Muscle of leg (tissue), 11 donors: ENCODE data around the gene CD63. TPM values are rescaled to one million over a fixed set of nuclear protein-coding genes. Genes with fewer than 3 reads are reported as not detected.
A peak's percentile ranks its signal among the peaks of the same experiment; 100 is the strongest.

Experiments
- DNase-seq: peaks from one replicate; pipeline ENCODE4 v3.0.0; 2013
- H3K27ac ChIP-seq: one replicate; pipeline ENCODE4 v1.5.1; 2013; ENCODE audit warnings: mild to moderate bottlenecking, low read length, control low read depth
- H3K27me3 ChIP-seq: one replicate; pipeline ENCODE4 v1.6.1; 2013; ENCODE audit warnings: low read length; ENCODE audit not compliant: control insufficient read depth, insufficient read depth
- H3K36me3 ChIP-seq: one replicate; pipeline ENCODE4 v1.6.1; 2013; ENCODE audit warnings: low read length; ENCODE audit not compliant: control insufficient read depth, insufficient read depth
- H3K4me1 ChIP-seq: one replicate; pipeline ENCODE4 v1.6.1; 2013; ENCODE audit warnings: low read length; ENCODE audit not compliant: control insufficient read depth, insufficient read depth
- H3K4me3 ChIP-seq: one replicate; pipeline ENCODE4 v1.5.1; 2013; ENCODE audit warnings: low read length, control low read depth
- H3K9me3 ChIP-seq: replicated peaks from 2 replicates; pipeline ENCODE4 v1.6.1; 2013; ENCODE audit warnings: low read depth, low read length; ENCODE audit not compliant: control insufficient read depth
- WGBS: methylation state at CpG from one replicate; pipeline ENCODE4 v1.1.5; 2013; ENCODE audit warnings: missing lambda C conversion rate; ENCODE audit not compliant: insufficient coverage; 5-methylcytosine and 5-hydroxymethylcytosine counted together
- polyA plus RNA-seq, 8 donors: library from polyadenylated mRNA; unstranded; fragments of 120-200 nt; gene quantifications; one replicate each; pipeline versions ENCODE4 v1.2.1 to v1.2.3, GENCODE V29; 2013; ENCODE audit warnings: inconsistent platforms in 1 of 8, low replicate concordance in 1 of 8; ENCODE audit not compliant: insufficient read length in 8 of 8, insufficient read depth in 1 of 8
- total RNA-seq: library from RNA; stranded (reverse); fragments of 120-200 nt; gene quantifications from one replicate; pipeline ENCODE4 v1.2.4, GENCODE V29; 2013

The CD63 gene
- total and polyA plus RNA-seq, 9 donors = 751 to 916 (median 868) TPM

GRCh38 chr12:55706568-55707218 is 22.1 kb downstream of the CD63 start:
- Histone ChIP-seq H3K4me3 (peak overlapping the region; percentile 86), H3K27me3 (peaks cover 16% of the 10 kb centered on the region), H3K27ac (peak overlapping the region; percentile 94), H3K4me1 (peaks cover 69% of the 10 kb centered on the region), H3K9me3 (no peaks in the 10 kb centered on the region), H3K36me3 (peaks cover 6% of the 10 kb centered on the region)
- WGBS = 15% methylated on average over 2 of the region's 2 CpGs
- peak; percentile 81 for DNase-seq

GRCh38 chr12:55705782-55706402 is 22.9 kb downstream of the CD63 start:
- Histone ChIP-seq H3K4me1 (peaks cover 74% of the 10 kb centered on the region), H3K27me3 (peaks cover 16% of the 10 kb centered on the region), H3K27ac (peak overlapping the region; percentile 94), H3K36me3 (peaks cover 9% of the 10 kb centered on the region), H3K4me3 (peak overlapping the region; percentile 86), H3K9me3 (no peaks in the 10 kb centered on the region)
- WGBS = no CpG with 5 or more reads among the region's 5 CpGs
- DNase-seq = peak; percentile 49

- peaks cover 82% of the 10 kb centered on the region for H3K4me1 ChIP-seq
- H3K9me3 ChIP-seq = no peaks in the 10 kb centered on the region
- peaks cover 16% of the 10 kb centered on the region for H3K27me3 ChIP-seq
- H3K27ac ChIP-seq = peak overlapping the region; percentile 94
- 60% methylated on average over 2 of the region's 9 CpGs for WGBS
- H3K36me3 ChIP-seq = peaks cover 17% of the 10 kb centered on the region
- DNase-seq = peak; percentile 80
- peak overlapping the region; percentile 86 for H3K4me3 ChIP-seq
Measured at GRCh38 chr12:55704824-55705718, 23.7 kb downstream of the CD63 start.

- Histone ChIP-seq H3K4me1 (peaks cover 75% of the 10 kb centered on the region), H3K4me3 (peak overlapping the region; percentile 86)
- DNase-seq = peak; percentile 92
Measured at GRCh38 chr12:55703901-55704761, 24.7 kb downstream of the CD63 start.

GRCh38 chr12:55703288-55703687 is 25.5 kb downstream of the CD63 start:
- Histone ChIP-seq H3K36me3 (peaks cover 35% of the 10 kb centered on the region), H3K9me3 (no peaks in the 10 kb centered on the region), H3K27me3 (peaks cover 8% of the 10 kb centered on the region), H3K4me1 (peaks cover 68% of the 10 kb centered on the region), H3K4me3 (peak overlapping the region; percentile 86), H3K27ac (peak overlapping the region; percentile 94)
- peak; percentile 94 for DNase-seq
- 65% methylated on average over 2 of the region's 2 CpGs for WGBS

More at GRCh38 chr12:55703901-55704761, 24.7 kb downstream of the CD63 start:
- WGBS = no CpG with 5 or more reads among the region's 6 CpGs
- peaks cover 26% of the 10 kb centered on the region for H3K36me3 ChIP-seq
- peak overlapping the region; percentile 94 for H3K27ac ChIP-seq
- H3K9me3 ChIP-seq = no peaks in the 10 kb centered on the region
- H3K27me3 ChIP-seq = peaks cover 11% of the 10 kb centered on the region

GRCh38 chr12:55702861-55703260 is 25.9 kb downstream of the CD63 start:
- WGBS = 88% methylated on average over 5 of the region's 8 CpGs
- Histone ChIP-seq H3K27me3 (peaks cover 8% of the 10 kb centered on the region), H3K9me3 (no peaks in the 10 kb centered on the region), H3K36me3 (peaks cover 39% of the 10 kb centered on the region), H3K4me3 (peak overlapping the region; percentile 11), H3K27ac (peak overlapping the region; percentile 94), H3K4me1 (peaks cover 65% of the 10 kb centered on the region)
- no peak for DNase-seq

GRCh38 chr12:55700255-55701018 is 28.4 kb downstream of the CD63 start:
- Histone ChIP-seq H3K27me3 (no peaks in the 10 kb centered on the region), H3K4me3 (no peak overlapping the region), H3K27ac (peak overlapping the region; percentile 29), H3K9me3 (no peaks in the 10 kb centered on the region), H3K4me1 (peaks cover 46% of the 10 kb centered on the region), H3K36me3 (peaks cover 63% of the 10 kb centered on the region)
- WGBS = 80% methylated on average over 13 of the region's 21 CpGs
- peak; percentile 56 for DNase-seq

GRCh38 chr12:55699471-55700055 is 29.2 kb downstream of the CD63 start:
- H3K9me3 ChIP-seq = no peaks in the 10 kb centered on the region

GRCh38 chr12:55698965-55699364 is 29.8 kb downstream of the CD63 start:
- Histone ChIP-seq H3K36me3 (peaks cover 78% of the 10 kb centered on the region), H3K27ac (no peak overlapping the region), H3K27me3 (no peaks in the 10 kb centered on the region), H3K4me3 (no peak overlapping the region), H3K9me3 (no peaks in the 10 kb centered on the region), H3K4me1 (peaks cover 31% of the 10 kb centered on the region)
- no CpG with 5 or more reads among the region's 1 CpG for WGBS
- DNase-seq = no peak

More at GRCh38 chr12:55699471-55700055, 29.2 kb downstream of the CD63 start:
- Histone ChIP-seq H3K27me3 (no peaks in the 10 kb centered on the region), H3K27ac (no peak overlapping the region), H3K36me3 (peaks cover 72% of the 10 kb centered on the region), H3K4me3 (no peak overlapping the region), H3K4me1 (peaks cover 37% of the 10 kb centered on the region)
- no peak for DNase-seq
- WGBS = 63% methylated on average over 5 of the region's 5 CpGs
